Gastrocnemius medialis (tissue), 4 donors: Measurements from ENCODE around the gene NPHS1. TPM values are rescaled to one million over a fixed set of nuclear protein-coding genes. Genes with fewer than 3 reads are reported as not detected.
"Not testable (repeated sequence)": the region's sequence is repeated elsewhere in the genome, so short reads cannot be mapped to it uniquely, and the experiment has no call there.

Experiments
- ATAC-seq, 2 donors: fragments of 150-250 bp; one replicate each; pipeline ENCODE4 v1.9.1; 2016
- DNase-seq, 2 donors: peaks; one replicate each; pipeline ENCODE4 v3.0.0-alpha.2; 2019
- H3K27ac ChIP-seq, 4 donors: fragments of 200-600 bp; sonication (generic); 1 replicate in 1 of 4; 2 replicates in 3 of 4; pipeline ENCODE4 v1.5.1; 2016 to 2018; ENCODE audit warnings: mild to moderate bottlenecking in 2 of 4, moderate library complexity in 1 of 4
- H3K27me3 ChIP-seq, 3 donors: fragments of 200-600 bp; sonication (generic) in 2 of 3; 1 replicate in 1 of 3; 2 replicates in 2 of 3; pipeline versions ENCODE4 v1.5.1 to v1.6.0; 2016 to 2019; ENCODE audit warnings: mild to moderate bottlenecking in 1 of 3, moderate library complexity in 1 of 3
- H3K36me3 ChIP-seq, 2 donors: fragments of 200-600 bp; sonication (generic) in 1 of 2; one replicate each; pipeline ENCODE4 v1.5.1; 2017 to 2018
- H3K4me1 ChIP-seq, 2 donors: fragments of 200-600 bp; sonication (generic) in 1 of 2; one replicate each; pipeline ENCODE4 v1.5.1; 2016 to 2017; ENCODE audit warnings: mild to moderate bottlenecking in 2 of 2
- H3K4me3 ChIP-seq, 4 donors: fragments of 200-600 bp; sonication (generic) in 3 of 4; 1 replicate in 1 of 4; 2 replicates in 3 of 4; pipeline ENCODE4 v1.5.1; 2016 to 2019; ENCODE audit warnings: mild to moderate bottlenecking in 2 of 4
- H3K9me3 ChIP-seq, 3 donors: fragments of 200-600 bp; sonication (generic) in 2 of 3; 1 replicate in 1 of 3; 2 replicates in 2 of 3; pipeline ENCODE4 v1.5.1; 2016 to 2019
- POLR2A ChIP-seq, 2 donors: fragments of 450-650 bp; IDR thresholded peaks; one replicate each; pipeline ENCODE4 v1.6.1; 2017; ENCODE audit warnings: antibody characterized with exemption in 2 of 2, mild to moderate bottlenecking in 2 of 2, moderate library complexity in 2 of 2
- in situ Hi-C, 4 donors: fragments of 200-750 bp; cut with MboI; loops; one replicate each; pipeline versions ENCODE4 v1.15.0 to v1.8.0; 2017; ENCODE audit warnings: low sequenced_read_pairs in 4 of 4
- intact Hi-C: fragments of 100-400 bp; cut with DNase I; formaldehyde crosslinking; loops from one replicate; pipeline ENCODE4 v1.15.1; 2023; ENCODE audit warnings: low total_unique reads
- total RNA-seq, 4 donors: library from RNA; depleted of rRNA; stranded (reverse); fragments of >200 nt; gene quantifications; one replicate each; pipeline versions ENCODE4 v1.1.0 to v1.2.3, GENCODE V29; 2016
- TF ChIP-seq, protein P1 (sequence below), 5 experiments: fragments of 450-650 bp in 3 of 5; fragments of 200-600 bp in 2 of 5; sonication (generic) in 2 of 5; IDR thresholded peaks in 4 of 5; conservative IDR thresholded peaks in 1 of 5; 1 replicate in 4 of 5; 2 replicates in 1 of 5; pipeline ENCODE4 v1.5.1; 2016 to 2019; ENCODE audit warnings: antibody characterized with exemption in 5 of 5, mild to moderate bottlenecking in 3 of 5, moderate library complexity in 3 of 5

The NPHS1 gene
- total RNA-seq, 4 donors from 2014 or later, result not detected

GRCh38 chr19:35841961-35842595 is 10.2 kb downstream of the NPHS1 start:
- Histone ChIP-seq H3K9me3 (no peaks in the 10 kb centered on the region), H3K36me3 (no peaks in the 10 kb centered on the region), H3K4me3 (no peak overlapping the region), H3K4me1 (peaks cover 0 to 3% of the 10 kb centered on the region in 2 donors), H3K27me3 (peaks cover 37 to 47% (median 43%) of the 10 kb centered on the region in 3 donors), H3K27ac (no peak overlapping the region)
- ATAC-seq (no peak), DNase-seq (no peak)
- intact Hi-C loops, result no loop called here
- TF ChIP-seq POLR2A (IDR thresholded peaks at IDR 0.05), result no peak
- TF ChIP-seq, protein P1, sequence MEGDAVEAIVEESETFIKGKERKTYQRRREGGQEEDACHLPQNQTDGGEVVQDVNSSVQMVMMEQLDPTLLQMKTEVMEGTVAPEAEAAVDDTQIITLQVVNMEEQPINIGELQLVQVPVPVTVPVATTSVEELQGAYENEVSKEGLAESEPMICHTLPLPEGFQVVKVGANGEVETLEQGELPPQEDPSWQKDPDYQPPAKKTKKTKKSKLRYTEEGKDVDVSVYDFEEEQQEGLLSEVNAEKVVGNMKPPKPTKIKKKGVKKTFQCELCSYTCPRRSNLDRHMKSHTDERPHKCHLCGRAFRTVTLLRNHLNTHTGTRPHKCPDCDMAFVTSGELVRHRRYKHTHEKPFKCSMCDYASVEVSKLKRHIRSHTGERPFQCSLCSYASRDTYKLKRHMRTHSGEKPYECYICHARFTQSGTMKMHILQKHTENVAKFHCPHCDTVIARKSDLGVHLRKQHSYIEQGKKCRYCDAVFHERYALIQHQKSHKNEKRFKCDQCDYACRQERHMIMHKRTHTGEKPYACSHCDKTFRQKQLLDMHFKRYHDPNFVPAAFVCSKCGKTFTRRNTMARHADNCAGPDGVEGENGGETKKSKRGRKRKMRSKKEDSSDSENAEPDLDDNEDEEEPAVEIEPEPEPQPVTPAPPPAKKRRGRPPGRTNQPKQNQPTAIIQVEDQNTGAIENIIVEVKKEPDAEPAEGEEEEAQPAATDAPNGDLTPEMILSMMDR (IDR thresholded peaks at IDR 0.05 in 4 of 5, conservative IDR thresholded peaks at IDR 0.05 in 1 of 5), result no peak
- in situ Hi-C loops, result no loop called here

DNA sequence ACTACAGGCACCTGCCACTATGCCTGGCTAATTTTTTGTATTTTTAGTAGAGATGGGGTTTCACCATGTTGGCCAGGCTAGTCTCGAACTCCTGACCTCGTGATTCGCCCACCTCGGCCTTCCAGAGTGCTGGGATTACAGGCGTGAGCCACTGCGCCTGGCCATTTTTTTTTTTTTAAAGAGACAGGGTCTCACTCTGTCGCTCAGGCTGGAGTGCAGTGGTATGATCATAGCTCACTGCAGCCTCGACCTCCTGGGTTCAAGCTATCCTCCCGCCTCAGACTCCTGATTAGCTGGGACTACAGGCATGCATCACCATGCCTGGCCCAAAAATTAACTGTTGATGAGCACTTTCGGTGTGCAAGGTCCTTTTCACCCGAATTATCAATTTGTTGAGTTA is 16.2 kb downstream of the NPHS1 start:
- H3K36me3 ChIP-seq, DNase-seq, H3K4me1 ChIP-seq, intact Hi-C loops, H3K27me3 ChIP-seq, ATAC-seq, in situ Hi-C loops, H3K9me3 ChIP-seq, H3K27ac ChIP-seq, H3K4me3 ChIP-seq: not testable (repeated sequence)

GRCh38 chr19:35833972-35834371 is 18.3 kb downstream of the NPHS1 start:
- peaks cover 0 to 7% (median 4%) of the 10 kb centered on the region in 3 donors for H3K27me3 ChIP-seq

GRCh38 chr19:35832054-35832453 is 20.2 kb downstream of the NPHS1 start:
- peaks cover 0 to 4% (median 2%) of the 10 kb centered on the region in 3 donors for H3K27me3 ChIP-seq
- H3K9me3 ChIP-seq, result no peaks in the 10 kb centered on the region
- intact Hi-C loops (no loop called here), in situ Hi-C loops (no loop called here)
- no peak for DNase-seq
- no peaks in the 10 kb centered on the region for H3K4me1 ChIP-seq
- ATAC-seq, result no peak
- no peak for TF ChIP-seq POLR2A (IDR thresholded peaks at IDR 0.05)
- TF ChIP-seq, protein P1 (IDR thresholded peaks at IDR 0.05 in 4 of 5, conservative IDR thresholded peaks at IDR 0.05 in 1 of 5), result no peak
- H3K36me3 ChIP-seq, result no peaks in the 10 kb centered on the region
- no peak overlapping the region for H3K4me3 ChIP-seq
- no peak overlapping the region for H3K27ac ChIP-seq

More at GRCh38 chr19:35833972-35834371, 18.3 kb downstream of the NPHS1 start:
- Histone ChIP-seq H3K4me3 (no peak overlapping the region), H3K27ac (no peak overlapping the region), H3K36me3 (no peaks in the 10 kb centered on the region), H3K4me1 (no peaks in the 10 kb centered on the region), H3K9me3 (no peaks in the 10 kb centered on the region)
- no peak for ATAC-seq
- in situ Hi-C loops, result no loop called here
- TF ChIP-seq POLR2A (IDR thresholded peaks at IDR 0.05), result no peak
- TF ChIP-seq, protein P1 (IDR thresholded peaks at IDR 0.05 in 4 of 5, conservative IDR thresholded peaks at IDR 0.05 in 1 of 5), result no peak
- DNase-seq, result no peak
- intact Hi-C loops, result no loop called here

GRCh38 chr19:35830986-35831385 is 21.3 kb downstream of the NPHS1 start:
- no peaks in the 10 kb centered on the region for H3K36me3 ChIP-seq
- peaks cover 0 to 4% (median 2%) of the 10 kb centered on the region in 3 donors for H3K27me3 ChIP-seq
- no peaks in the 10 kb centered on the region for H3K9me3 ChIP-seq
- intact Hi-C loops (no loop called here), in situ Hi-C loops (no loop called here)
- TF ChIP-seq, protein P1 (IDR thresholded peaks at IDR 0.05 in 4 of 5, conservative IDR thresholded peaks at IDR 0.05 in 1 of 5), result no peak
- H3K4me3 ChIP-seq, result no peak overlapping the region
- ATAC-seq (no peak), DNase-seq (no peak)
- H3K27ac ChIP-seq, result no peak overlapping the region
- H3K4me1 ChIP-seq, result no peaks in the 10 kb centered on the region
